Right lung (tissue), 10 donors: ENCODE results near the gene OR4E1. TPM values are rescaled to one million over a fixed set of nuclear protein-coding genes. Genes with fewer than 3 reads are reported as not detected.
A peak's percentile ranks its signal among the peaks of the same experiment; 100 is the strongest.
"Not testable (repeated sequence)": the region's sequence is repeated elsewhere in the genome, so short reads cannot be mapped to it uniquely, and the experiment has no call there.

ENCODE experiments used
- DNase-seq, 2 donors: peaks; one replicate each; pipeline ENCODE4 v3.0.0-alpha.2; 2013
- long read RNA-seq, 8 donors: transcript quantifications; one replicate each; lab custom pipeline, GENCODE V29; 2026
- polyA plus RNA-seq, 5 donors: library from polyadenylated mRNA; unstranded; fragments of 120-200 nt; gene quantifications; one replicate each; pipeline versions ENCODE4 v1.2.1 to v1.2.3, GENCODE V29; 2013; ENCODE audit warnings: inconsistent platforms in 1 of 5, low replicate concordance in 1 of 5; ENCODE audit not compliant: insufficient read length in 5 of 5, insufficient read depth in 1 of 5

The OR4E1 gene, protein sequence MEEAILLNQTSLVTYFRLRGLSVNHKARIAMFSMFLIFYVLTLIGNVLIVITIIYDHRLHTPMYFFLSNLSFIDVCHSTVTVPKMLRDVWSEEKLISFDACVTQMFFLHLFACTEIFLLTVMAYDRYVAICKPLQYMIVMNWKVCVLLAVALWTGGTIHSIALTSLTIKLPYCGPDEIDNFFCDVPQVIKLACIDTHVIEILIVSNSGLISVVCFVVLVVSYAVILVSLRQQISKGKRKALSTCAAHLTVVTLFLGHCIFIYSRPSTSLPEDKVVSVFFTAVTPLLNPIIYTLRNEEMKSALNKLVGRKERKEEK
- polyA plus RNA-seq: under 1 TPM in 2 of 5 donors, not detected in 3; 0.05 to 0.06 TPM
- long read RNA-seq, donor 1: 0 reads
- long read RNA-seq, donor 2: 0 reads
- long read RNA-seq, donor 3: 0 reads
- long read RNA-seq, donor 4: 0 reads
- long read RNA-seq, donor 5: 0 reads
- long read RNA-seq, donor 6: 0 reads
- long read RNA-seq, donor 7: 0 reads
- long read RNA-seq, donor 8: 0 reads

DNA sequence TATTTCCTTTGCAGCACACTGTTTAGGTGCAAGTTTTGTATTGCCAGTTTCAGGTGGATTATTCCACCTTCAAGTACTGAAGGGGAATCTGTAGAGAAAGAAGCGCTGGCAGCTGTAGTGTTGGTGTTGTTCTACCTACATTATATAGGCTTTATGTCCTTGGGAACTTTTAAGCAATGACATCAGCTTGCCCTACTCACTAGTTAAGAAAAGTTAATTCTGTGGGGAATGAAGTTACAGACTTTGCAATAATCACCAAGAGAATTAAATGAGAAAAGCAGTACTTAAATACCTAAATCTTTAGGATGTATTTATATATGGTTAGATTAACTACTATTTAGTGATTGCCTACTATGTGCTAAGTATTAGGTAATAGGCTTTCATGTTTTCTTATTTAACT is at the start of gene OR4E1:
TSS of gene OR4E1 (minus strand) at position 101 of the 400 bp plus-strand sequence. CDS start 2,883 bp downstream, outside the sequence.
- DNase-seq: no peak

DNA sequence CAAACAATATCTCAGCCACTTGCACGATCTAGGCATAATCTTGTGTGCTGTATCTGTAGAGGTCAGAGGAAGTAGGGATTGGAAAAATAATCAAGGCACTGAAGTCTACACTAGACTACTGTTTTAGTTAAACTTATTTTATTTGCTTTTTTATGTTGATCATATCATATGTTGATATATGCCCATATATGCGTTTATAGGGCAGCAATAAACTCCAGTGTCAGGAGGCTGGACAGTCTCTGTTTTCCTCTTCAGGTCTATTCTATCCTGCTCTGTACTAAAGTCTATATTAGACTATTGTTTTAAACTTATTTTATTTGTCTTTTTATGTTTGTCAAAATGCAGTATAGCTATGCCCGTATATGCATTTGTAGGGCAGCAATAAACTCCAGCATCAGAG is 47.9 kb upstream of the OR4E1 start:
- DNase-seq: no peak

DNA sequence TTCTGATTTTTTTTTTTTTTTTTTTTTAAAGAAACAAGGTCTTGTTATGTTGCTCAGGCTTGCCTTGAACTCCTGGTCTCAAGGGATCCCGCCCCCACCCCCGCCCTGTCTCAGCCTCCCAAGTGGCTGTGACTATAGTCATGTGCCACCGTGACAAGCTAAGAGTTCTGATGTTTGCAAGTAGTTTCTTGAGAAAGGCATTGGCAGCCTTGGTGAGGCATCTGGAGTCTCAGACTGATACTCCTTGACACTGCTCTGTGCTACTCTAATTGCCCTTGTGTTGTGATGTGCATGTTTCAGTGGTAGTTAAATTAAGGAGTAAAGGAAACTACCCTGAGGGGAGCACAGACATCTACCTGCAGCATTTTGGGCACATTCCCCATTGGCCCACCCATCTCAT is 46.2 kb upstream of the OR4E1 start:
- no peak for DNase-seq

DNA sequence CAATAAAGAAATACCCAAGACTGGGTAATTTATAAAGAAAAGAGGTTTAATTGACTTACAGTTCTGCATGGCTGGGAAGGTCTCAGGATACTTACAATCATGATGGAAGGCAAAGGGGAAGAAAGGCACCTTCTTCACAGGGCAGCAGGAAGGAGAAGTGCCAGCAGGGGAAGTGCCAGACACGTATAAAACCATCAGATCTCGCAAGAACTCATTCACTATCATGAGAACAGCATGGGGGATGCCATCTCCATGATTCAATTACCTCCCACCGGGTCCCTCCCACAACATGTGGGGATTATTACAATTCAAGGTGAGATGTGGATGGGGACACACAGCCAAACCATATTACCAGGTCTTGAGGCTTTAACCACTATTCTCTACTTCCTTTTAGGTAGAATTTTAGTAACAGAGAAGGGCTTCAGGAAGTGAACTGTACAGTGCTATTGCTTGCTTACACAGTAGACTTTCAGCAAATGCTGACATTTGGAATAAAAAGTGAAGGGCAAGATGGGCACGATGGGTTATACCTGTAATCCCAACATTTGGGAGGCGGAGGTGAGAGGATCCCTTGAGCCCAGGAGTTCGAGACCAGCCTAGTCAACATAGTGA is 40.8 kb upstream of the OR4E1 start:
- DNase-seq: no peak

DNA sequence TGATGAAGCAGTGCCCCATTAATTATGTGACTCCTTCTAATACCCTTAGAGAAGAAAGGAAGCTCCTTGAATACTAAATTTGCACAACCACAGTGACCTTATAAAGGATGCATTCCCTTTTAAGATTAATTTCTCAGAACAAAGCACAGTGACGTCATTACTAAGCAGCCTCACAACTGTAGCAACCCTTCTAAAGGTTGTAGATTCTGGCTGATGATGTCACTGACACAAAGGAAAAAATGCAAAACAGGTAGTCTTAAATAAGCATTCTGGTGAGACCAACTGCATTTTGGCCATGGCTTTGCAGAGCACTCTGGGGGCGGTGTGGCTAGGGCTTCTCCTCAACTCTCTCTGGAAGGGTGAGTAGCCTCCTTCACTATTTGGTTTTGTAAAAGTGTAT is 38.4 kb upstream of the OR4E1 start:
- DNase-seq: no peak

DNA sequence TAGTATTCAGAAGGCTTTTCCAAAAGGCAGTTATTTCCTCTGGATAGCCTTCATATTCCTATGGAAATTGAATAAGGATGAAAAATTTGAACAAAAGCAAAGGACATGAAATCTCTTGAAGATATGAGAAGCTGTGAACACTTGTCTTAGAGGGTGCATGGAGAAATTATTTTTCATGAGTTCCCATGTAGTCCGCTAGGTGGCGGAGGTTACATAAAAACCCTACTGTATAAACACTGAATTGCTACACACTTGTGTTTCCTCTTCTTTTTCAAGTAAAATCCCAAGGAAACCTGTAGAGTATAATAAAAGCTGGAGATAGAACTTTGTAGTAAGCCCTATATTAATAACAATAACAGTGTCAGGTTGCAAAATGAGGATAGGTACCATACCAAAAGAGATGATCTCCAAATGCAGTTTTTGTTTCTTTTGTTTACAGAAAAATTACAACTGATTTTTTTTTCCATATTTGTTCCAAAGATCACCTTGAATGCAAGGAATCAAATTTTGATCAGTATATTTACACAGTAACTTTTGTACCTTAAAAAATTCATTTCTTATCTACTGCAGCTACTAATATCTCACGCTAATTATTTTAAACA is 37.8 kb upstream of the OR4E1 start:
- DNase-seq: peak in 1 of 2 donors; percentile 6

DNA sequence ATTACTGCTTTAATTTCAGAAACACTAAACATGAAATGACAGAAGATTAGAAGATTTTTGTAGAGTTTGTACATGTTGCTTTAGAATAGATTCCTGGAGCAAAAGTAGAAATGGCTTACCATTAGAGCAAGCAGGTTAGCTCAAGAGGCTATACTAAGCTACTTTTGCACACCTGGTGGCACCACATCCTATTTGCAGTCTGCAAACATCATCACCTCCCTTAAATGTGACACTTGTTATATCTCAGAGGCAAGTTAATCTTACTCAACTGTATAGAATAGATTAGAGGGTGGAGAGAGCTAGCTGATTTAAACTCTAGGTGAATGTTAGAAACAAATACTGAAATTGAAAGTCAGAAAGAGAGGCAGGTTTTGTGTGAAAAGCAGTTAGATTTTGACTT is 30.7 kb upstream of the OR4E1 start:
- no peak for DNase-seq

DNA sequence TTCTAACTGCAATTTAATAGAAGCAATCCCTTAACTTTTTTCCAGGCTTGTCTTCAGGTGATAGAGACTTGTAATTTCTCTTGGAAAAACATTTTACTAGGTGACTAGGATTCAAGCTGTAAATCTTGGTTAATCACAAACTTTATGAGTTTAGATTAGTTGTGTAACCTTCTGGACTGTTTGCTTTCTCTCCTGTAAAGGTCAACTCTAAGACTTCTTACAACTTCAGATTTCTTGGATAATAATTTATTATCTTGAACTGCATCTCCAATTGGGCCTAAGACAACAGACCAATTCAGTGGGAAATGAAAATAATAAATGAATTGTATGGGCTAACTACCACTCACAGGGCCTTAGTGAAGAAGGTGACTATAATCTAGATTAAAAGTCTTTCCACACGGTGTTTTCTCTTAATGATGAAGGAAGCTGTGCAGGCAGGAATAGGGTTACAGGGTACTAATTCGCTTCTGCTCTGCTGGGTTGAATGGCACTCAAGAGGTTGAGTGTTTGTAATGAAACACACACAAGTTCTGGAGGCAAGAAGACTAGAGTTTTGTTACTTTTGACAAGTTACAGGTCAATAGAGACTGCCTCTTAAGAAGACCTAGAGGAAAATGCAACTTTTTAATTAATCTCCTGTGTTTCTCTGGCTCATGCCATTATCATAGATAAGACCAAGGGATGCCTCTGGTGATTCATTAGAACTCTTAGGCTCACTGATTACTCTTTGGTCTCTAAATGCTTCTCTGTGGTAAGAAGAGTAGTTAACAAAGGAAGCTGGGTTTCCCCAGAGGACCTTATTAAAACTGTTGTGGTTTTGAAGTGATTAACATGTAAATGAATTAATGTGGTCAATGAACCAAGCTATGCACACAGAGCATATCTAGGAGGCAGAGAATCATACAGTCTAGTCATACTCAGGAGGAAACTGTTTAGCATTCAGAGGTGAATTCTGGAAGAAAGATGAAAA is 30.0 kb upstream of the OR4E1 start:
- no peak for DNase-seq

DNA sequence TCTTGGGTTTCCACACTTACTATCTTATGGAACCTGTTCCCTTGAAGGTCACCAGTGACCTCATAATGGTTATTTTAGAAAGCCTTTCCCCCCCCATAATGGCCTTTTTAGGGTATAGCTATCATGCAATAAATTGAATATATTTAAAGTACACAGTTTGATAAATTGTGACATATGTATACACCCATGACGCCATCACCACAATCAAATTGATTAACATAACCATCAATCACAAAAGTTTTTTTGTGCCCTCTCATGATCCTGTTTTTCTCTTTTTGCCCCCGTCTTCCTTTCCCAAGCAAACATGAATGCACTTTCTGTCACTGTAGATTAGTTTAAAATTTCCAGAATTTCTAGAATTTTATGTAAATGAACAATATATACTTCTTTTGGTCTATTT is 28.7 kb upstream of the OR4E1 start:
- DNase-seq: no peak

DNA sequence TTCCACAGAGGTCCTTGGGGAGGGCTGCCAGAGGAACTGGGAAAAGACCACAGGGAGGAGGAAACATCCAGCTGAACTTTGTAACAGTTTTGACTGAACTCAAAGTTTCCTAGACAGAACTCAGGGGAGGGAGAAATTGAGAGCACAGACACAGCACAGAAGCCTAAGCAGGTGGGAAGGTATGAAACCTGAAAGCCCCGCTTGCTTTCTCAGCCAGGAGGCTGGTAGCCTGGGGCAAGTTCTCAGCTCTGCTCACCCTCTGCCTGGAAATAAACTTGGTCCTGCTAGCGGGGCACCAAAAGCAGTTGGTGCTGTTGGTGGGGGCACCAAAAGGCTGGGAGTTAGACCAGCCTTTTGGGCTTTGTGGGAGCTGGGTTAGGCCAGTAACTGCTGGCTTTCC is 25.9 kb upstream of the OR4E1 start:
- DNase-seq: no peak

DNA sequence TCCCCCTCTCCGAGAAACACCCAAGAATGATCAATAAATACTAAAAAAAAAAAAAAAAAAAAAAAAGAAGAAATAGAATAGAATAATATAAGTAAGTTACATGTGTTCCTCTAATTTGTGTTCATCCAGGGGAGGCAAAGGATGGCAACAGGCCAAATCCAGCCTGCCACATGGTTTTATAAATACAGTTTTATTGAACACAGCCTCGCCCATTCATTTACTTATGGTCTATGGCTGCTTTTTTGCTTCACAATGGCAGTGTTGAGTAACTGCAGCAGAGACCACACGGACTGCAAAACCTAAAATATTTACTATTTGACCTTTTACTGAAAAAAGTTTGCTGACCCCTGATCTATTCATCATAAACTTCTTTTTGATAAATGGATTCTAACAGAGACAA is 24.9 kb upstream of the OR4E1 start:
- not testable (repeated sequence) for DNase-seq

DNA sequence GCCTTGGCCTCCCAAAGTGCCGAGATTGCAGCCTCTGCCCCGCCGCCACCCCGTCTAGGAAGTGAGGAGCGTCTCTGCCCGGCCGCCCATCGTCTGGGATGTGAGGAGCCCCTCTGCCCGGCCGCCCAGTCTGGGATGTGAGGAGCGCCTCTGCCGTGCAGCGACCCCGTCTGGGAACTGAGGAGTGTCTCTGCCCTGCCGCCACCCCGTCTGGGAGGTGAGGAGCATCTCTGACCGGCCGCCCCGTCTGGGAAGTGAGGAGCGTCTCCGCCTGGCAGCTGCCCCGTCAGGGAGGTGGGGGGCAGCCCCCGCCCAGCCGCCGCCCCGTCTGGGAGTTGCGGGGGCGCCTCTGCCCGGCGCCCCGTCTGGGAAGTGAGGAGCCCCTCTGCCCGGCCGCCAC is 24.0 kb upstream of the OR4E1 start:
- not testable (repeated sequence) for DNase-seq

DNA sequence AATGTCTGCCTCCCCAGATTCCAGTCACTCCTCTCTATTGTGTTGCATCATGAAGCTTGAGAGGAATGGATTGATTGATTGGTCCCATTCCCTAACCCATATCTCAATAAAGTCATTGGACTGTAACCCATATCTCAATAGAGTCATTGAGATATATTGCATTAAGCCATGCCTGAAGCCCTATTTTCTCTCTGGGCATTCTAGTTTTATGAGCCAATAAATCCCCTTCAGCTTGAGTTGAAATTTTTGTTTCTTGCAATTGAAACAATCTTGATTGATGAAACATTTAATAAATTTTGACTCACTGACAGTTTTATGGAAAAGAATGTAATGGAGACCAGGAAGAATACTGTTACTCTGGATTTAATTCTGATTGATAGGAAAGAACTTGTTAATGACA is 20.8 kb upstream of the OR4E1 start:
- no peak for DNase-seq

DNA sequence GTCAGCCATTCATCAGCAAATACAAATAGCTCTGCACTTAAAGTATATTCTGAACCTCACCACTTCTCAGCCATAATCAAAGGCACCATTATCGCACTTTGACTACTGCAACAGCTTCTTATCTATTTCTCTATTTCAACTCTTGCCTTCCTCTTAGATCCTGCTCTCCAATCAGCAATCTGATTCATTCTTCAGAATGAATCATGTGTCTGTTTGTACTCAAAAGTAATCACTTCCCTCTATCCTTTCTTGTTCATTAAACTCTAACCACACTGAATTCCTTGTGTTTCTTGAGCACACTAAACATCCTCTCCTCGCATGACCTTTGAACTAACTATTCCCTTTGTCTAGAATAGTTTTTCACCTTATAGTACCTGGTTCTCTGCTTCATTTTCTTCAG is 12.8 kb upstream of the OR4E1 start:
- DNase-seq: no peak

DNA sequence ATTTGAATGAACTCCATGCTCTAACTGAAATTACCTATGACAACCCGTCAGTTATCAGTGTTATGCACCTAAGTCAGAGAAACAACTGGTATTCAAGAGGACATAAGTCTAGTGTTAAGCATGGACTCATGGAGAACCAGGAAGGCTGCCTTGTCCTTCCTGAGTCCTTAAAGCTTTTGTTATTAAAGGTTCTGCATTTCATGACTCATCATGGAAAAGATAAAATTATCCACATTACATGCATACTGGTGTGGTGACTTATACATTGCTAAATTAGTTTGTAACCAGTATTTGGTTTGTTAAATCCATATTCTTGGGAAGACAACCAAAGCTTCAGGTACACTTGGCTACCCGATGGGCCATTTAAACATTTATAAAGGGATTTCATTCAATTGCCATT is 6.5 kb upstream of the OR4E1 start:
- no peak for DNase-seq

DNA sequence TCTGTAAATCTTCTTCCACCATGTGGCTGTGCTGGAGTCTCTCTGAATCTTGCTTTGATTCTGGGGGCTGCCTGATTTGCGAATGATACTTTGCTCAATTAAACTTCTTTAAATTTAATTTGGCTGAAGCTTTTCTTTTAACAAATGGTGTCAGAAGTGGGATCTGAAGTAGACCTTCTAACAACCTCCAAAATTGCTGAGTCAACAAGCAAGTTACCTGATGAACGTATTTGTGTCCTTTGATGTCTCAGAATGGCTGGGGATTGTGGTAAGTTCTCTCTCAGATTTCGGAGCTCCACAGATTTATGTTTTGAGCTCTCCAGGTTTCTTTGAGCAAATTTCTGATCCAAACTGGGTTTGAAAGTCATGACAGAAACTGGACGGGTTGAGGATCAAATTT is 1.9 kb upstream of the OR4E1 start:
- DNase-seq: no peak

DNA sequence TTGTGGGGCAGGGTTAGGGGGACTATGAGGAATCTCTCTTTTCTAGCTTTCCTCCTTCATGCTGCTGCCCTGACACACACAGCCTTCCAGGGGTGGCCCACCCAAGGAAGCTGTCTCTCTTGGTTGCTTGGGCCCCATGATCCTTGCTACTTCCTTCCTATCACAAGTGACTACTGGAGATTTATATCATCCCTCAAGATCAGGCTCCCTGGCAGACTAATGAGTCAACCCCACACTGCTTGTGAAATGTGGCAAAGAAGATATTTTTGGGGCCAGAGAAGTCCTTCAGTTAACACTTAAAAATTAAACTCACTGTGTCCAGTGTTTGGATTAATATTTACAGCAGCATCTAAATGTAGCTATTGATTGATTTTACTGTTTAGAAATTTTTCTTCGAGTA is 1.5 kb downstream of the OR4E1 start:
- no peak for DNase-seq

DNA sequence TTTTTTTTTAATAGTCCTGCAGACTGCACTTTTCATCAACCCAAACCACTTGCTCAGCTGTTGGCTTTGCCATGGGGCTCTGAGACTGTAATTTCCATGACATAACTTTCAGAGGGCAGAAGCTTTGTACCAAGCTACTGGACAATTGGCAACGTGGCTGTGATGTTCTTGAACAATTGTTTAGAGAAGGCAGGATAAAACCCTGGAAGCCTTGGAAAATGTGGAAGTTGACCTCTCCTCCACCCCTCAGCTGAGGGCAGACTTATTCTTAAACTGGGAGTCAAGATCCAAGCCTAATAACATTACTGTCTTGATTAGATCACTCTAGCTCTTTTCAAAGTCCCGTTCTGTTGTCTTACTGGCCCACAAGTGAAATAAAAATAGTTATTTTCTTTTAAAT is 2.2 kb downstream of the OR4E1 start:
- no peak for DNase-seq

DNA sequence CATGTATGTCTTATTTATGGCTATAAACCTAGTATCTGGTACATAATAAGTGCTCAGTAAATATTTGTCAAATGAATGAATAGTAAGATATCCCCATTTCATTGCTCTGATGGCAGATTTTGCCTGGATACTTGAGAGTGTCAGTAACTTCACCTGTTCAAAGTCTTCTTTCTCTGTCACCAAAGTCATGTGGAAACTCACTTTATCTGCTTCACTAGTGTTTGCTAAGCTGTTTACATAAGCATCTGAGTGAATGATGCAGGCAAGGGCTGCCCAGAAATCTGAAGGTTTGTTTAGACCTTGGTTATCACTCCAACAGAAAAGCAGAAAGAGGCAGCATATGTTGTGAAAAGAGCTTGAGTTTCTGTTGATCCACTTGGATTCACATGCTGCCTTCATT is 4.3 kb downstream of the OR4E1 start:
- no peak for DNase-seq

DNA sequence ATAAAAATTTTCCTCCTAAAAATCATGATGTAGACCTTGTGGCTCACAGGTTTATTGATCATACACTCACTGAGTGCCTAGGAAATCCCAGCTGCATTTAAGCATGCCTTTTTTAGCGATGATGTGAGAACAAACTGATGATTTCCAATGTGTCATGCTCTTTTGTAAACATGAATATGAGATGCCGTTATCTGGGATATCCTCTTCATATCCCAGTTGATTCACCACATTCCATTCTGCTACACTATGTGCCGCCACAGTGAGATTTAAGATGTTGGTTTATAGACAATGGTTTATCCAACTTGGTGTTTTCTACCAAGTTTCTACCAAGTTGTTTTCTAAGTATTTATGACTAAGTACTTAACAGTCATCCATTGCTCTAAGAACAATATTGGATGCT is 5.2 kb downstream of the OR4E1 start:
- no peak for DNase-seq

DNA sequence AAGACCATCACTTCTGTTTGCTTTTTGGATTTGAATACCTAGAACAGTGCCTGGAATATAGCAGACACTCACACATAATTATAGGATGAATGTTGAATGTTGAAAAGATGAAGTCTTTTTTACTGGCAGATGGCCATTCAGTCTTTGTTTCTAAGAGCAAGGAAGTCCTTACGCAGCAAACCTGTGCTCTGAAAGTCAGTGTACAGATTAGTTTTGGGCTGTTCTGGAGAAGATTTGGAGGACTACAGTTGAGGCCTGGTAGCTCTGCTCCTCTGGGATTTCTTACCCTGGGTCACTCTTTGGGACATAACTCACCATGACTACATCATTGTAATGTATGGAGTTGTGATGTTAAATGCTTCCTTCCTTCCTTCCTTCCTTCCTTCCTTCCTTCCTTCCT is 16.6 kb downstream of the OR4E1 start:
- DNase-seq: no peak

DNA sequence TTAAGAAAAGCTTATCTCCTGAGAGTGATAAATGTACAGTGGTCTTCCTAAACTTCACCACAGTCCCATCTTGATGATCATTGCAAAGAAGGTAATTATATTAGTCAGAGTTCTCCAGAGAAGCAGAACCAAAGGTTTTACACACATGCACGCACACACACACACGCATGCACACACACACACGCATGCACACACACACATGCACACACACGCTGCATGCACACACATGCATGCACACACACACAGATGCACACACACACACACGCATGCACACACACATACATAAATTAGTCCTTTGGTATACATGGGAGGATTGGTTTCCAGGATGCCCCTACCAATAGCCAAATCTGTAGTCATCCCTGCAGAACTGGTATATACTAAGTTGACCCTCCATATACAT is 19.4 kb downstream of the OR4E1 start:
- no peak for DNase-seq
